Measurements from ENCODE around the gene EPX. TPM values are rescaled to one million over a fixed set of nuclear protein-coding genes. Genes with fewer than 3 reads are reported as not detected.
A peak's percentile ranks its signal among the peaks of the same experiment; 100 is the strongest.

Gene EPX
- polyA plus RNA-seq, 1 experiment = not detected

DNA sequence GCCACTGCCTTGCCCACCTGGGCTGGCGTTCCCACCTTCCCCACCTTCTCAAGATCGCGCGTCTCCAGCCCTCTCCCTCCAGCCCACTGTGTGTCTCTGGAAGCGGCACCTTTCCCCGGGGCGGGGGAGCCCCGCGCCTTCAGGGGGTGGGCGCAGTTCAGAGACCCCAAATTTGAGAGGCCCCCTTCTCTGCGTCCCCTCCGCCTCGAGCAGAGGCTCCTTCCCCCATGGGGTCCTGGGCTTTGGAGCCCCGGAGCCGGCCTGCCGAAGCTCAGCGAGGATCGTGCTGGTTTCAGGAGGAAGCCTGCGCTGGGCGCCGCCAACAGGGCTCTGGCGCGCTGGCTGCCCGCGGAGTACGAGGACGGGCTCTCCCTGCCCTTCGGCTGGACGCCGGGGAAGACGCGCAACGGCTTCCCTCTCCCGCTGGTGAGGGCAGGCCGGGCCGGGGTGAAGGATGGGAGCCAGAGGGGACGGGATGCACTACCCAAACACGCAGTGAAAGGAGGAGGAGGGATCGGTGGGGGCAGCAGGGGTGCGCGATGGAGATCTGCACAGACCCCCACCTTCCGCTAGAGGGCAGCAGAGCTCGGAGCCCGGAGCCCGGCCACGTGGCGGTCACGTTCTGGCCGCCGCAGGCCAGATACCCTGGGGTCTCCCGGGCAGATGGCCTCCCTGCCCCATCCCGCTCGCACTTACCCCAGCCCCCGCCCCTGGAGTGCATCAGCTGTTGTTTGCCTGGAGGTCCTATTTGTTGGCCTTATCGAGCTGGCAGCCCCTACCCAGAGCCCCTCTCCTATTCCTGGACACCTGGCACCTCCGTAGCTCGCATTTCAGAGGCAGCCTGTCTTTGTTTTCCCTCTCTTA lies 57.0 kb downstream of the EPX start:
- Histone ChIP-seq H3K4me3 (ENCODE audit: low read depth, low read length) (peak overlapping the region; percentile 55), H3K36me3 (ENCODE audit: control insufficient read depth, insufficient read depth, low read length) (no peaks in the 10 kb centered on the region), H3K27me3 (ENCODE audit: control insufficient read depth, insufficient read depth, low read length) (peaks cover 6% of the 10 kb centered on the region)
- ChIA-PET POLR2A (no interaction called here), CTCF (interaction anchor here (0.6 to 4.5 kb wide), 36 partner anchors 8 to 208 kb away, joined by 3 to 50 read pairs (median 4); partner anchors contain the start of genes LPO, MKS1, RNF43 and SUPT4H1)
- peak; percentile 94 for TF ChIP-seq CTCF (IDR thresholded peaks at IDR 0.05; ENCODE audit: insufficient read depth, low read depth, low read length)
- DNase-seq (ENCODE audit: low read depth) = no peak

DNA sequence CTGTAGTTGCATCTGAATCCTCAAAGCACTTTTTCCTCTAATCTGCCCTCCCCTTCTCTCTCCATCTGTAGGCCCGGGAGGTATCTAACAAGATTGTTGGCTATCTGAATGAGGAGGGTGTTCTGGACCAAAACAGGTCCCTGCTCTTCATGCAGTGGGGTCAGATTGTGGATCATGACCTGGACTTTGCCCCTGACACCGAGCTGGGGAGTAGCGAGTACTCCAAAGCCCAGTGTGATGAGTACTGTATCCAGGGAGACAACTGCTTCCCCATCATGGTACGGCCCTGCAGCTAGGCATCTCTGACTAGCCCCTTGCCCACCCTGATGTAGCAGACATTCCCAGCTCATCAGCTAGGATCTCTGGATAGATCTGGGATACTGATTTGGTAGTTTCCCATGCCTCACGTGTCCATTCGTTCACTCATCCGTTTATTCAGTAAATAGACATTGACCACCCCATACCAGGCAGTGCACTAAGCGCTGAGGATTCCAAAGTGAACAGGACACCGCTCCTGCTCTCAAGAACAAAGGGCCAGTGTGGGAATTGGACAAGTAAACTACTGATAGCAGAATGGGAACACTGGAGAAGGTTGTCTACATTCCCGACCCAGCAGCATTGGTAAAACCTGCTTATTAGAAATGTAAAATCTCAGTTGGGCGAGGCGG lies 58.0 kb downstream of the EPX start:
- DNase-seq (ENCODE audit: low read depth) = no peak
- no peaks in the 10 kb centered on the region for H3K36me3 ChIP-seq (ENCODE audit: control insufficient read depth, insufficient read depth, low read length)
- CTCF ChIA-PET = interaction anchor here (0.6 to 4.5 kb wide), 26 partner anchors 8 to 209 kb away, joined by 3 to 50 read pairs (median 4); partner anchors contain the start of genes LPO, MKS1 and RNF43
- POLR2A ChIA-PET = no interaction called here
- TF ChIP-seq CTCF (IDR thresholded peaks at IDR 0.05; ENCODE audit: insufficient read depth, low read depth, low read length) = no peak
- H3K27me3 ChIP-seq (ENCODE audit: control insufficient read depth, insufficient read depth, low read length) = peaks cover 7% of the 10 kb centered on the region
- H3K4me3 ChIP-seq (ENCODE audit: low read depth, low read length) = no peak overlapping the region

DNA sequence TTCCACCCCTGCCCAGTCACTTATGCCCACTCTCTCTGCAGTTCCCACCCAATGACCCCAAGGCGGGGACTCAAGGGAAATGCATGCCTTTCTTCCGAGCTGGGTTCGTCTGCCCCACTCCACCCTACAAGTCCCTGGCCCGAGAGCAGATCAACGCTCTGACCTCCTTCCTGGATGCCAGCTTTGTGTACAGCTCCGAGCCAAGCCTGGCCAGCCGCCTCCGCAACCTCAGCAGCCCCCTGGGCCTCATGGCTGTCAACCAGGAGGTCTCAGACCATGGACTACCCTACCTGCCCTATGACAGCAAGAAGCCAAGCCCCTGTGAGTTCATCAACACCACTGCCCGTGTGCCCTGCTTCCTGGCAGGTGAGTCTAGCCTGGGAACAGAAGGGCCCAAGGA lies 59.6 kb downstream of the EPX start:
- Histone ChIP-seq H3K27me3 (ENCODE audit: control insufficient read depth, insufficient read depth, low read length) (peaks cover 7% of the 10 kb centered on the region), H3K36me3 (ENCODE audit: control insufficient read depth, insufficient read depth, low read length) (no peaks in the 10 kb centered on the region), H3K4me3 (ENCODE audit: low read depth, low read length) (no peak overlapping the region)
- TF ChIP-seq CTCF (IDR thresholded peaks at IDR 0.05; ENCODE audit: insufficient read depth, low read depth, low read length) = no peak
- ChIA-PET POLR2A (no interaction called here), CTCF (no interaction called here)
- DNase-seq (ENCODE audit: low read depth) = no peak

GRCh38 chr17:58253082-58253481 lies 60.6 kb downstream of the EPX start:
- Histone ChIP-seq H3K4me3 (ENCODE audit: low read depth, low read length) (no peak overlapping the region), H3K27me3 (ENCODE audit: control insufficient read depth, insufficient read depth, low read length) (peaks cover 7% of the 10 kb centered on the region), H3K36me3 (ENCODE audit: control insufficient read depth, insufficient read depth, low read length) (no peaks in the 10 kb centered on the region)
- ChIA-PET CTCF (no interaction called here), POLR2A (no interaction called here)
- DNase-seq (ENCODE audit: low read depth) = no peak
- no peak for TF ChIP-seq CTCF (IDR thresholded peaks at IDR 0.05; ENCODE audit: insufficient read depth, low read depth, low read length)

Other genes with a start within 250 kb of the EPX start
- 27.3 and 48.5 TPM in 2 replicates for gene CUEDC1, start 237.3 kb upstream of the EPX start, polyA plus RNA-seq (2011; rRNA removed)
- gene VEZF1, start 204.5 kb upstream of the EPX start, polyA plus RNA-seq (2011; rRNA removed) = 27.3 and 30.2 TPM in 2 replicates
- 222 and 236 TPM in 2 replicates for gene SRSF1, start 185.5 kb upstream of the EPX start, polyA plus RNA-seq (2011; rRNA removed)
- 13.1 and 16.9 TPM in 2 replicates for gene DYNLL2, start 109.3 kb upstream of the EPX start, polyA plus RNA-seq (2011; rRNA removed)
- gene OR4D1, start 44.3 kb upstream of the EPX start, polyA plus RNA-seq (2011; rRNA removed) = not detected in 2 replicates
- gene OR4D2, start 25.7 kb upstream of the EPX start, polyA plus RNA-seq (2011; rRNA removed) = not detected in 2 replicates
- 11.6 and 14.1 TPM in 2 replicates for gene MKS1, start 26.5 kb downstream of the EPX start, polyA plus RNA-seq (2011; rRNA removed)
- gene LPO, start 45.9 kb downstream of the EPX start, polyA plus RNA-seq (2011; rRNA removed) = 0.06 and 0.07 TPM in 2 replicates
- not detected in 2 replicates for gene MPO, start 88.2 kb downstream of the EPX start, polyA plus RNA-seq (2011; rRNA removed)
- 3.9 and 5.6 TPM in 2 replicates for gene TSPOAP1, start 136.1 kb downstream of the EPX start, polyA plus RNA-seq (2011; rRNA removed)
- gene SUPT4H1, start 159.5 kb downstream of the EPX start, polyA plus RNA-seq (2011; rRNA removed) = 145 and 215 TPM in 2 replicates
- not detected in 2 replicates for gene RNF43, start 224.8 kb downstream of the EPX start, polyA plus RNA-seq (2011; rRNA removed)